ENCODE data around the gene RRAGD. TPM values are rescaled to one million over a fixed set of nuclear protein-coding genes. Genes with fewer than 3 reads are reported as not detected.
A peak's percentile ranks its signal among the peaks of the same experiment; 100 is the strongest.

The RRAGD gene
- total RNA-seq, 1 donor from 2014 or later = 8.0 TPM

- Mint-ChIP-seq H3K4me1 (ENCODE audit: low read depth) (peaks cover 6% of the 10 kb centered on the region), H3K27me3 (peaks cover 70% of the 10 kb centered on the region), H3K36me3 (ENCODE audit: insufficient read depth) (no peaks in the 10 kb centered on the region), H3K27ac (no peak overlapping the region), H3K9me3 (ENCODE audit: low read depth) (no peaks in the 10 kb centered on the region), H3K4me3 (ENCODE audit: low read depth) (peak overlapping the region; percentile 91)
- DNase-seq (ENCODE audit: low spot score, unreplicated experiment) = no peak
- no peak for TF ChIP-seq CTCF (IDR thresholded peaks at IDR 0.05; ENCODE audit: unreplicated experiment)
These were observed 930 bp upstream of the RRAGD start for GRCh38 chr6:89413006-89413400.

- TF ChIP-seq CTCF (IDR thresholded peaks at IDR 0.05; ENCODE audit: unreplicated experiment) = no peak
- Mint-ChIP-seq H3K4me3 (ENCODE audit: low read depth) (peak overlapping the region; percentile 76), H3K27me3 (peaks cover 79% of the 10 kb centered on the region), H3K27ac (peak overlapping the region; percentile 41), H3K9me3 (ENCODE audit: low read depth) (no peaks in the 10 kb centered on the region), H3K4me1 (ENCODE audit: low read depth) (peaks cover 6% of the 10 kb centered on the region), H3K36me3 (ENCODE audit: insufficient read depth) (no peaks in the 10 kb centered on the region)
- peak; percentile 28 for DNase-seq (ENCODE audit: low spot score, unreplicated experiment)
These were observed 665 bp downstream of the RRAGD start for GRCh38 chr6:89411145-89412070.

GRCh38 chr6:89410788-89411144 is 1.3 kb downstream of the RRAGD start:
- Mint-ChIP-seq H3K36me3 (ENCODE audit: insufficient read depth) (no peaks in the 10 kb centered on the region), H3K27ac (peak overlapping the region; percentile 41), H3K27me3 (peaks cover 79% of the 10 kb centered on the region), H3K9me3 (ENCODE audit: low read depth) (no peaks in the 10 kb centered on the region), H3K4me3 (ENCODE audit: low read depth) (peak overlapping the region; percentile 76), H3K4me1 (ENCODE audit: low read depth) (peaks cover 6% of the 10 kb centered on the region)
- TF ChIP-seq CTCF (IDR thresholded peaks at IDR 0.05; ENCODE audit: unreplicated experiment) = no peak
- no peak for DNase-seq (ENCODE audit: low spot score, unreplicated experiment)

- H3K9me3 Mint-ChIP-seq (ENCODE audit: low read depth) = no peaks in the 10 kb centered on the region
- H3K4me3 Mint-ChIP-seq (ENCODE audit: low read depth) = peak overlapping the region; percentile 76
- no peak for TF ChIP-seq CTCF (IDR thresholded peaks at IDR 0.05; ENCODE audit: unreplicated experiment)
- no peaks in the 10 kb centered on the region for H3K36me3 Mint-ChIP-seq (ENCODE audit: insufficient read depth)
- no peak for DNase-seq (ENCODE audit: low spot score, unreplicated experiment)
- H3K27me3 Mint-ChIP-seq = peaks cover 80% of the 10 kb centered on the region
- no peak overlapping the region for H3K27ac Mint-ChIP-seq
- peaks cover 6% of the 10 kb centered on the region for H3K4me1 Mint-ChIP-seq (ENCODE audit: low read depth)
These were observed 1.8 kb downstream of the RRAGD start for GRCh38 chr6:89410231-89410761.

- H3K36me3 Mint-ChIP-seq (ENCODE audit: insufficient read depth) = no peaks in the 10 kb centered on the region
- no peak overlapping the region for H3K27ac Mint-ChIP-seq
- no peak overlapping the region for H3K4me3 Mint-ChIP-seq (ENCODE audit: low read depth)
- no peak for DNase-seq (ENCODE audit: low spot score, unreplicated experiment)
- H3K4me1 Mint-ChIP-seq (ENCODE audit: low read depth) = peaks cover 6% of the 10 kb centered on the region
- H3K27me3 Mint-ChIP-seq = peaks cover 79% of the 10 kb centered on the region
- no peak for TF ChIP-seq CTCF (IDR thresholded peaks at IDR 0.05; ENCODE audit: unreplicated experiment)
- H3K9me3 Mint-ChIP-seq (ENCODE audit: low read depth) = no peaks in the 10 kb centered on the region
These were observed 2.5 kb downstream of the RRAGD start for GRCh38 chr6:89409461-89410035.

All from progenitor cell of endocrine pancreas (in vitro differentiated cells).